LHCN-M2 (cell line): Measurements from ENCODE around the gene S100A12. TPM values are rescaled to one million over a fixed set of nuclear protein-coding genes. Genes with fewer than 3 reads are reported as not detected.
"Not testable (repeated sequence)": the region's sequence is repeated elsewhere in the genome, so short reads cannot be mapped to it uniquely, and the experiment has no call there.

Experiments used
- DNase-seq: peaks from one replicate; pipeline ENCODE4 v3.0.0-alpha.2; 2012; ENCODE audit warnings: low read depth
- total RNA-seq: library from RNA; depleted of rRNA; stranded (reverse); fragments of >200 nt; gene quantifications from 2 replicates; pipeline ENCODE4 v1.2.3, GENCODE V29; 2014

S100A12 gene
- total RNA-seq, 1 experiment from 2014 or later: not detected

GRCh38 chr1:153353226-153353947 lies 22.0 kb downstream of the S100A12 start:
- no peak for DNase-seq

GRCh38 chr1:153352523-153352922 lies 22.9 kb downstream of the S100A12 start:
- DNase-seq: peak; percentile 49

- no peak for DNase-seq
Observed at GRCh38 chr1:153350321-153350957, 25.0 kb downstream of the S100A12 start.

- DNase-seq: no peak
Observed at GRCh38 chr1:153349363-153350320, 25.8 kb downstream of the S100A12 start.

GRCh38 chr1:153348511-153349362 lies 26.7 kb downstream of the S100A12 start, which contains the start of gene PGLYRP4:
TSS of gene PGLYRP4 (minus strand) at chr1:153348841. CDS start at chr1:153347932, 909 bp downstream.
- no peak for DNase-seq

GRCh38 chr1:153347856-153348255 lies 27.6 kb downstream of the S100A12 start:
- DNase-seq: no peak

GRCh38 chr1:153347049-153347448 lies 28.4 kb downstream of the S100A12 start:
- not testable (repeated sequence) for DNase-seq

GRCh38 chr1:153346077-153346723 lies 29.2 kb downstream of the S100A12 start:
- no peak for DNase-seq

GRCh38 chr1:153345187-153346076 lies 30.0 kb downstream of the S100A12 start:
- DNase-seq: no peak

GRCh38 chr1:153344718-153345025 lies 30.7 kb downstream of the S100A12 start:
- DNase-seq: no peak

- no peak for DNase-seq
Observed at GRCh38 chr1:153343811-153344717, 31.4 kb downstream of the S100A12 start.

GRCh38 chr1:153343040-153343681 lies 32.3 kb downstream of the S100A12 start:
- DNase-seq: no peak

GRCh38 chr1:153342178-153342577 lies 33.2 kb downstream of the S100A12 start:
- DNase-seq: no peak

- DNase-seq: no peak
Observed at GRCh38 chr1:153341431-153341934, 33.9 kb downstream of the S100A12 start.

- no peak for DNase-seq
Observed at GRCh38 chr1:153340356-153340755, 35.1 kb downstream of the S100A12 start.

- no peak for DNase-seq
Observed at GRCh38 chr1:153339802-153340201, 35.6 kb downstream of the S100A12 start.

- DNase-seq: no peak
Observed at GRCh38 chr1:153337980-153338853, 37.2 kb downstream of the S100A12 start.
